Activated T-cell treated with anti-CD3 and anti-CD28 coated beads, Interleukin-2, amount 50 U/mL, for 48 hours (primary cell): ENCODE data around the gene SEMA3B.
"Not testable (repeated sequence)": the region's sequence is repeated elsewhere in the genome, so short reads cannot be mapped to it uniquely, and the experiment has no call there.

Experiments
- DNase-seq, 2 experiments: peaks; one replicate each; pipeline ENCODE4 v3.0.0-alpha.2; 2020

Gene SEMA3B

DNA sequence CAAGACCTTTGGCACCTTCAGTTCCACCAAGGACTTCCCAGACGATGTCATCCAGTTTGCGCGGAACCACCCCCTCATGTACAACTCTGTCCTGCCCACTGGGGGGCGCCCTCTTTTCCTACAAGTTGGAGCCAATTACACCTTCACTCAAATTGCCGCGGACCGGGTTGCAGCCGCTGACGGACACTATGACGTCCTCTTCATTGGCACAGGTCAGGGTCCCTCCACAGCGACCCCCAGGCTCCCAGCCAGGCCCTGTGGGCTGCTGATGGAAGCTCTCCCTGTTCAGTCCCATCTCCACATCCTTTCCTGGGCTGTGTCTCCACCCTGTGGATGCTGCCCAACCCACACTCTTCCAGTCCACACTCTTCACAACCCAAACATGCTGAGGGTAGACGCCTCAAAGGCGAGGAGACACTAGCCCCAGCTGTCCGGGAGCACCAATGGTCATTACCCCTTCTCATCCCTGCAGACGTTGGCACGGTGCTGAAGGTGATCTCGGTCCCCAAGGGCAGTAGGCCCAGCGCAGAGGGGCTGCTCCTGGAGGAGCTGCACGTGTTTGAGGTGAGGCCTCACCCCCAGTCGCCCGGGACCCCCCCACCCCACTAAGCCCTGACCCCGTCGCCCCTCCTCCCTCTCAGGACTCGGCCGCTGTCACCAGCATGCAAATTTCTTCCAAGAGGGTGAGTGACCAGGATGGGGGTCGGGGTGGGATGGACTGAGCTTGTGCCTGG lies 5.6 kb downstream of the SEMA3B start:
- peak; percentile 83 to 84 for DNase-seq

DNA sequence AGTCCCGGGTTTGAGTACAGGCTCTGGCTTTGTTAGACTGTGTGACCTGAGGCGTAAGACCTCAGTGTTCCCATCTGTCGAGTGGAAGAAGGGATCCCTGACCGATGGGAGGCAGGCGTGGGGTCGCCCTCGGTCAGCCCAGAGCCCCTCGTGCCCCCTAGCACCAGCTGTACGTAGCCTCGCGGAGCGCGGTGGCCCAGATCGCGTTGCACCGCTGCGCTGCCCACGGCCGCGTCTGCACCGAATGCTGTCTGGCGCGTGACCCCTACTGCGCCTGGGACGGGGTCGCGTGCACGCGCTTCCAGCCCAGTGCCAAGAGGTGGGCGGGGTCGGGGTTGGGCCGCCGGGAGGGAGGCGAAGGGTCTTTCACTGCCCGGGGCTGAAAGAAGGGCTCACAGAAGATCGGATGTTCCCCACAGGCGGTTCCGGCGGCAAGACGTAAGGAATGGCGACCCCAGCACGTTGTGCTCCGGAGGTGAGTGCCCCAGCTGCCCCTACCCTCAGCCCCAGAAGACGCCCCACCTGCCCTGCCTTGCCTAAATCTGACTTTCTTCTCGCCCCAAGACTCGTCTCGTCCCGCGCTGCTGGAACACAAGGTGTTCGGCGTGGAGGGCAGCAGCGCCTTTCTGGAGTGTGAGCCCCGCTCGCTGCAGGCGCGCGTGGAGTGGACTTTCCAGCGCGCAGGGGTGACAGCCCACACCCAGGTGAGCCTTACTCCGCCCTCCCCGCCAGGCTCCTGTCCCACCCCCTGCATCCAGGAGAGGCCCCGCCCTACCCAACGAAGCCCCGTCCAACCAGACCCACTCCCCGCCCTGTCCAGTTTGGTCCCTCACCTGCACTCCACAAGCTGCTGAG lies 6.4 kb downstream of the SEMA3B start:
- peak in 1 of 2 experiments; percentile 43 for DNase-seq

DNA sequence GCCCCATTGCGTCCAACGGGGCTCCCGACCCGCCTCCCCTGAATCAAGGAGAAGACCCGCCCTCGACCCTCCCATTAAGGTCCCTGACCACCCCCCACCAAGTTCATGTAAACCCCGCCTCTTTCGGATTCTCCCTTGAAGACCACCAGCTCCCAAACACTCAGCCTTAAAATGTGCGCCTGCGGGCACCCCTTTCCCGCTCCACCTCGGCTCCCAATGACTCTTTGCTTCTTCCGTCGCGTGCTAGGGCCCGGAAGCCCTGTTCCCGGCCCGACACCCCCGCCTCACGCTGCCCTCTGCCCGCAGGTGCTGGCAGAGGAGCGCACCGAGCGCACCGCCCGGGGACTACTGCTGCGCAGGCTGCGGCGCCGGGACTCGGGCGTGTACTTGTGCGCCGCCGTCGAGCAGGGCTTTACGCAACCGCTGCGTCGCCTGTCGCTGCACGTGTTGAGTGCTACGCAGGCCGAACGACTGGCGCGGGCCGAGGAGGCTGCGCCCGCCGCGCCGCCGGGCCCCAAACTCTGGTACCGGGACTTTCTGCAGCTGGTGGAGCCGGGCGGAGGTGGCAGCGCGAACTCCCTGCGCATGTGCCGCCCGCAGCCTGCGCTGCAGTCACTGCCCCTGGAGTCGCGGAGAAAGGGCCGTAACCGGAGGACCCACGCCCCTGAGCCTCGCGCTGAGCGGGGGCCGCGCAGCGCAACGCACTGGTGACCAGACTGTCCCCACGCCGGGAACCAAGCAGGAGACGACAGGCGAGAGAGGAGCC lies 7.2 kb downstream of the SEMA3B start:
- peak; percentile 45 to 64 for DNase-seq

DNA sequence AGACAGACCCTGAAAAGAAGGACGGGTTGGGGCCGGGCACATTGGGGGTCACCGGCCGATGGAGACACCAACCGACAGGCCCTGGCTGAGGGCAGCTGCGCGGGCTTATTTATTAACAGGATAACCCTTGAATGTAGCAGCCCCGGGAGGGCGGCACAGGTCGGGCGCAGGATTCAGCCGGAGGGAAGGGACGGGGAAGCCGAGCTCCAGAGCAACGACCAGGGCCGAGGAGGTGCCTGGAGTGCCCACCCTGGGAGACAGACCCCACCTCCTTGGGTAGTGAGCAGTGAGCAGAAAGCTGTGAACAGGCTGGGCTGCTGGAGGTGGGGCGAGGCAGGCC lies 7.8 kb downstream of the SEMA3B start:
- no peak for DNase-seq

DNA sequence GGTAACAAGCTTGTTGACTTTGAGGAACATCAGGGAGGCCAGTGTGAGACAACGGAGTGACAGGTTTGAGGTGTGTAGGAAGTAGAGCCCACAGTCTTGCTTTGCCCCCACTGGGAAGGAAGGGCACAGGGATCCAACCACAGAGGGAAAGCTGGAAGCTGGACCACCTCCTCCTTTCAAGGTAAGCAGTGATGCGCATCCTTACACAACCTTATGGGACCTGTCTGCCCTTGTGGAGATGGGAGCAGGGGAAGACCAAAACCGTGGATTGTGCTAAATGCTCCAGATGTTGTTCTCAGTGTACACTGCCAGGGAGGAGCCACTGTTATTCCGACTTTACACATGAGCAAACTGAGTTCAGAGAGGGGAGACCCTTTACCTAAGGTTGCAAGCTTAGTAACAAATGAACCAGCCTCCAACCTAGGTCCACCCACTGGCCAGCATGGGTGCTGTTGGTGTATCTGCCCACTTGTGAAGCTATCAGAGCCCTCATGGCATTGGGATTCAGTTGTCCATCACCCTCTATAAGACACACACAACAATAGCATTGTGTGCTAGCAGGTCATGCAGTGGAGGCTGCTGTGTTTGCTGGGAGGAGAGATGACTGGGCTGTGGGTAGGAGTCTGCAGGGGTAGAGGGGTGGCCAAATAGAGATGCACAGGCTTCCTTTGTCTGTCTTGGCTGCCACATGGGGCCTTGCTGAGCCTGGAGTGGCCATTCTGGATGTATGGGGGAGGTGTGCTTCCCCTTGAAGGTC lies 9.4 kb downstream of the SEMA3B start:
- DNase-seq, result no peak

DNA sequence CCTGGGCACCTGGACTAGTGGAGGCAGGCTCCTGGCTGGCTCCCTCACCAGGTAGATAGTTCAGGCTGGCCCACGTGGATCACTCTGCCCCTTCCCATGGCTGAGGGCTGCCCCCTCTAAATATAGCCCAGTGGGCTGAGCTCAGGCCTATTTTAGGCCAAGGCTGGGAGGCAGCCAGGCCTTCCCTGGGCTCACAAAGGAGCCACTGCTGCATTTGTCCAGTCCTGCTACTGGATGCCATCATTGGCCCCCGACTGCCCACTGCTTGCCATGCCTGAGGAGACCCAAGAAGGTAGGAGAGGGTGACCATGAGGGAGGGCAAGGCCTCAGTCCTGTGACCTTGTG lies 9.9 kb downstream of the SEMA3B start, which contains the start of gene LSMEM2:
Gene LSMEM2, plus strand, starts transcription at position 208 of the 345 bp plus-strand sequence. Its CDS starts 27 bp downstream, at position 235.
- no peak for DNase-seq

DNA sequence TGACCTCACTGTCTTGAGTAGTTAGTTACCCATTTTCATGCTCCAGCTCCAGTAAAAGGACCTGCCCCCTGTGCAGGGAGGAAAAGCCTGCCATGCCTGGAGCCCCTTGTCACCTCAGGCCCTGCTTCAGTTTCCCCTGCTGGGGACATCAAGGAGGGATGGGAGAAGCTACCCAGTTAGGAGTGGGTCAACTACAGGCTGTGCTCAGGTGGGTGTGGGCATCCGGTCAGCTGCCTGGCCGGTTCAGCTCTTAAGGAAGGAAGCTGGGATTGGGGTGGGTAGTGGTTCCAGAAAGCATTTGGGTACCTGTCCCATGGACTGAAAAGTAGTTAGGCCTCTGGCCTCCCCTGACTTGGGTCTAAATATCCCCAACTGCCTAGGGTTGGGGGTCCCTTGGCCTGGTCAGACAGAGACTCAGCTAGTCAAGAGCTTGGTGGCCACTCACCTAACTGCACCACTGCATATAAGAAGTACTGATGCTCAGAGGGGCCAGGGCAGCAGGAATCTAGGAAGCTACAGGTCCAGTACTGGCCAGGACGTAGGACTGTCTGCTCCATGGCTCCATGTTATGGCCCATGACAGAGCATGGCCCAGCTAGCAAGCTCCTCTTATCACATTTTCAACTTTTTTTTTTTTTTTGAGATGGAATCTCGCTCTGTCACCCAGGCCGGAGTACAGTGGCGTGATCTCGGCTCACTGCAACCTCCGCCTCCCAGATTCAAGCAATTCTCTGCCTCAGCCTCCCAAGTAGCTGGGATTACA lies 10.5 kb downstream of the SEMA3B start:
- DNase-seq, result no peak

DNA sequence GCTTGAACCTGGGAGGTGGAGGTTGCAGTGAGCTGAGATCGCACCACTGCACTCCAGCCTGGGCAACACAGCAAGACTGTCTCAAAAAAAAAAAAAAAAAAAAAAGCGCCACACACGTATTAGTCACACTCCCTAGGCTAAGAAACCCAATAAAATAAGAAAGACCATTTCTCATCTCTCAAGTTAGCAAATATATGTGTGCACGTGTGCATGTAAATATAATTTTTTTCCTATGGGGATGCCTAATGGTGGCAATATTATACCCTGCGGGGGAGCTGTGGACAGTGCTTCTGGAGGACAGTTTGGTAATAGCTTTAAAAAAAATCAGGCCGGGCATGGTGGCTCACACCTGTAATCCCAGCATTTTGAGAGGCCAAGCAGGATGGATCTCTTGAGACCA lies 15.2 kb downstream of the SEMA3B start:
- DNase-seq, result not testable (repeated sequence)

DNA sequence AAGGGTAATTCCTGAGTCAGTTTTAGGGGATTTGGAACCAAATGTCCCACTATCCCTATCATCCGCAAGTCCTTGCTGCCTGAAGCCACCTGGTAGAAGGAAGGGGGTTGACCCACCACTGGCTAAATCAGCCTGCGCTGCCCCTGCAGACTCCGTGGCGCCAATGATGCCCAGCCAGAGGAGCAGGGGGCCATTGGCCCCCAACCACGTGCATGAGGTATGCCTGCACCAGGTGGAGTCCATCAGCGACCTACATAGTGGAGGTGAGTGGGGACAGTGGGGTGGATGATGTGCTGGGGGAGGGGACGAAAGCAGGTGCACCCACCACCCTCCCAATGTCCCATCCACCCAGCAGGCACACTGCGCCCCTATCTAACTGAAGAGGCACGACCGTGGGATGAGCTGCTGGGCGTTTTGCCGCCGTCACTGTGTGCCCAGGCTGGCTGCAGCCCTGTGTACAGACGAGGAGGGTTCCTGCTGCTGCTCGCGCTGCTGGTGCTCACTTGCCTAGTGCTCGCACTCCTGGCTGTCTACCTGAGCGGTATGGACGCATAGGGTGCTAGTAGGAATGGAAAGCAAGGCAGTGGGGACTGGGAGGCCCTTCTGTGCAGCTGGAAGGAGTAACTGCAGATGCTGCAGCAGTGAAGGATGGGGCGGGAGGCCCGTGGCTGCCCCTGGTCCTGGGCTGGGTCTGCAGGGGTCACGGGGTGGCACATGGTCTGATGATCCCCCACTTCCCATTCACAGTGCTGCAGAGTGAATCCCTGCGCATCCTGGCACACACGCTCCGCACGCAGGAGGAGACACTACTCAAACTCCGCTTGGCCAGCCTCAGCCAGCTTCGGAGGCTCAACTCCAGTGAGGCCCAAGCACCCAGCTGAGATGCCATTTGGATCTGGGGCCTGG lies 17.6 kb downstream of the SEMA3B start:
- no peak for DNase-seq

DNA sequence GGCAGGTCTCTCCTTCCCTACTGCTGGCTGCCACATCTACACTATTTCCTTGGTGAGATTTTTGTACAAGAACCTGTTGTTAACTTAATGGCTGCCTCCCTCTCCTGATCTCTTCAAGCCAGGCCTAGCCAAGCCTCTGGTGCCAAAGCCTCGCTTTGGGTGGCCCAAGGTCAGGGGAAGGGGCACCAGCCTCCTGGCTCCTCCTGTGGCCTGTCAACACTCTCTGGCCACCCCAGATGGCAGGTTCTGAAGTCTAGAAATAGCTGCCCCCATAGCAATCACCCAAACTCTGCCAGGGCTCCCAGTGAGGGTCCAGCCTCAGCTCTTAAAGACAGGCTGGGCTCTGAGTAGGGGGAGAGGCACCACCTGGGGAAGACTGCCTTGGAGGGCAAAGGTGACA lies 18.3 kb downstream of the SEMA3B start:
- DNase-seq, result no peak

DNA sequence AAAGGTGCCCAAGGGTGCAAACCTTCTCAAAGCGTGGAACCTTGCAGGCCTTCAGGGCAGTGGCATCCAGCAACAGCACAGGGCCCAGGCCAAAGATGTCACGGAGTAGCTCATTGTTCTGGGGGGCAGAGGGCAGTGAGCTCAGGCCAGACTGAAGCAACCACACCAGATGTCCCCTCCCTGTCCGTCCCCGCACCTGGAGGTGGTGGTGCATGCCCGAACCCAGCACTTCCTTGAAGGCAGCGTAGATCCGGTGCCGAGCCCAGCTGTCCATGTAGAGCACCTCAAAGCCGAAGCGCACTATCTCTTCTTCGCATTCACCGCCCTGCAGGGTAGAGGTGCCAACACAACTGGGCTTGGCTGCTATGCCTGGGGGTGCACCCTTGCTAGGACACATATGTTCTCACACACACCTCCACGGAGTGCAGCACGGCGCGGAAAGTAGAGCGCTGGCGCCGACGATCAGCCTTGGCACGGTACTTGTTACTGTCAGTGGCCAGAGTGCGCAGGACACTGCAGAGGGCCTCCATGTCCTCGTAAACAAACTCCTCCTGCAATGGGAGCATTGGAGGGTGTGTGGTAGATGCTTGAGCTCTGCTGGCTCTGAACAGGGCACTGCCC lies 19.6 kb downstream of the SEMA3B start:
- DNase-seq, result no peak

DNA sequence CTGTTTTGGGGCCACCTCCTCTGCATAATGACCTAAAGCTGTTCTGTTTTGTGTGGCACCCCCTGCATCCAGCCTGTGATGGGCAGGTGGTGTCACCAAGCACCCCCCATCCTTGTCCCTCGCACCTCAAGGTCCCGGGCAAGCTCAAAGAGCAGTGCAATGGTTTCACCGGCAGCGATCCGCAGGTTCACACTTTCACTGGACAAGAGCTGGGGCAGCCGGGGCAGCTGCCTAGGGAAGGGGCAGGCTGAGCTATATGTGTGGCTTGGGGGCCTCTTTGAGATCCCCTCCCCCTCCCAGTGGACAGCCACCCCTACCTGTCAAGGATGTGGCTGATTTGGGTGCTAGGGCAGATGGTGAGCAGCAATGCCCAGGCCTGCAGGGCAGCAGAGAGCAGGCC lies 20.2 kb downstream of the SEMA3B start:
- no peak for DNase-seq

DNA sequence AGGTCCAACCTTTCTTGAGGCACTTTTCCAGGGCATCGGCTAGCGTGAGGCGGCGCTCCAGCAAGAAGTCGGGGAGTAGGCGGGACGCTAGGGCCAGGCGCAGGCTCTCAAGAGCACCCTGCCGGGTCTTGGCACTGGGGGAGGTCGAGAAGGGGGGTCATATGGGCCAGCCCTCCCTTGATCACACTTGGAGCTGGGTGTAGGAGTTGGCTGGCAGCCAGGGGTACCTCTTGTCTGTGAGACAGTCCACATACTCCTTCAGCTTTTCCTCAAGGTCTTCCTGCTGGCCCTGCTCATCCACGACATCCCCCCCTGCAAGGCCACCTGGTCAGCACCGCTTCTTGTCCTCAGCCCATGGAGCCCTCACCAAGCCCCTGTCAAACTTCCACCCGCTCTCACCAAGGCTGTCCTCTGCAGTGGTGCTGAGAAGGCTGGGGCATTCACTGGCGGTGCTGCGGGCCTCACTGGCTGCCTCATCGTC lies 21.3 kb downstream of the SEMA3B start:
- DNase-seq, result no peak

DNA sequence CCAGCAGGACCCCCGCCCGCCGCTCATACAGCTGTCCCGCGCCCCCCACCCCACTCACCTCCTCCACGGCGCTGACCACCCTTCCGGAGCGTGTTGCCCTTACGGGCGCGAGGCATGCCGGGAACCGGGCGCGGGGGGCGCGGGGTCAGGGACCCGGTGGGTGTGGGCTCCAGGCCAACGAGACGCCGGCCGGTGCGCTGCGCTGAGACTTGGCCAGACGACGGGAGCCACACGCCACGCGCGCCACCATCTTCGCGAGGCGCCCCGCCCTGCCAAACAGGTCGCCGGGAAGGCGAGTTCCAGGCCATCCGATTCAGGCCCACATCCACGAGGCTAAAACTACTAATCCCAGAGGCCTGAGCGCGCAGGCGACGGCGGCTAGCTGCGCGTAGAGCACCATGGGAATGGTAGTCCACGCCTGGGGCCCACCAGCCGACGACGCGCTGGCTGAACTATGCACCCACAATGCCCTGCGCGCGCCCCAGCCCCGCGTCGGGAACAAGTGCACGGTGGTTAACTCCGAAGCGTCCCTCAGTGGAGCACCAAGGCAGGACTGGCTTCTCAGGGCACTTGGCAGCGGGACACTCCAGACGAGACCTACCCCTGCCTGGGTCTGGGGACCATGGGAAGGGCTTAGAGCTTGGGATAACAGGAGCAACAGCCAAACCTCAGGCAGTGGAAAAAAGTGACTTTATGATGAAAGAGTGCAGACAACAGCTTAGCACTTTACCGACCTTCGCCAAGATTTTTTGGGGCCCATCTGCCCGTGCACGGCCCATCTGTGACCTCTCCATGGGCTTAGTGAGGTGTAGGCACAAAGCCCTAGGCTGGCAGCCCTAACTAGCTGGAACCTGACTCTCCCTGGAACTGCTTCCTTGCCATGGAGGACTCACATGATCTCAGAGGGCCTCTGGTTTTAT lies 23.5 kb downstream of the SEMA3B start, which contains the start of gene IFRD2:
Gene IFRD2, minus strand, starts transcription at position 271 of the 920 bp plus-strand sequence. Its CDS starts 155 bp downstream, at position 116.
- peak; percentile 94 to 97 for DNase-seq

DNA sequence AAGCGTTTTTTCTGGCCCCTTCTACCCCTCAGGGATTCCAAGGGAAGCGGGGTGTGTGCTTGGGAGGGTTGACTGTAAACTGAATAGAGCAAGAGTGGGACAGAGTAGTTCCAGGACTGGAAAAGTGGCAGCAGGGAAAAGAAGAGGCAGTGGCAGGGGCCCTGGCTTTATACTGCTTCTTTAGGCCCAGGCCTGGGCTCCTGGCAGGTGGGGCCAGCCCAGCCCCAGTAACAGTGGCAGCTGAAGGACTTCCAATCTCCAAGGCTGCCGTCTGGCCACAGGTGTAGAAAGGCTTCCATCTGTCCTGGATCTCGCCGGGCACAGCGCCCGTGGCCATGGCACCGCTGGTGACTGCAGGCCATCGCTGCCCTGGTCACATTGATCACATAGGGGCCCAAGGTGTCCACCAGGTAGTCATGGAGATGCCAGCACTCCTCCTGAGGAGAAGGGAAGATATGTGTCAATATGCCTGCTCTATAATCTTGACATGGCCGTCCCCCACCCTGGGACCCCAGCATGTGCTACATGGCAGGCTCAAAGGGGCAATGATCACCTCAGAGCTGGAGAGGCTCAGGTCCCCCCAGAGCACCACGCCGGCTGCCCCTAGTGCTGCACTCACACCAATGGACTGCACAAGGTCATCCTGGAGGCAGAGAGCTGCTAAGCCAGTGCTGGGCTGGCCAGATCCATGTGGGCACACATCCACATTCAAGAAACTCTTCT lies 24.3 kb downstream of the SEMA3B start:
- DNase-seq, result no peak

DNA sequence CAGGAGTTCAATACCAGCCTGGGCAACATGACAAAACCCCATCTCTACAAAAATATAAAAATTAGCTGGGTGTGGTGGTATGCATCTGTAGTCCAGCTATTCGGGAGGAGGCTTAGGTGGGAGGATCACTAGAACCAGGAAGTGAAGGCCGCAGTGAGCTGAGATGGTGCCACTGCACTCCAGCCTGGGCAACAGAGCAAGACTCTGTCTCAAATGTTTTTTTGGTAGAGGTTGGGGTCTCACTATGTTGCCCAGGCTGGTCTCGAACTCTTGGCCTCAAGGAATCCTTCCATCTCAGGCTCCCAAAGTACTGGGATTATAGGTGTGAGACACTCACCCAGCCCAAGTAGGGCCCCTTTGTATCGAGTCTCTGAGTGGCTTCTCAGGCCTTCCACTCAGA lies 25.1 kb downstream of the SEMA3B start:
- DNase-seq, result no peak

DNA sequence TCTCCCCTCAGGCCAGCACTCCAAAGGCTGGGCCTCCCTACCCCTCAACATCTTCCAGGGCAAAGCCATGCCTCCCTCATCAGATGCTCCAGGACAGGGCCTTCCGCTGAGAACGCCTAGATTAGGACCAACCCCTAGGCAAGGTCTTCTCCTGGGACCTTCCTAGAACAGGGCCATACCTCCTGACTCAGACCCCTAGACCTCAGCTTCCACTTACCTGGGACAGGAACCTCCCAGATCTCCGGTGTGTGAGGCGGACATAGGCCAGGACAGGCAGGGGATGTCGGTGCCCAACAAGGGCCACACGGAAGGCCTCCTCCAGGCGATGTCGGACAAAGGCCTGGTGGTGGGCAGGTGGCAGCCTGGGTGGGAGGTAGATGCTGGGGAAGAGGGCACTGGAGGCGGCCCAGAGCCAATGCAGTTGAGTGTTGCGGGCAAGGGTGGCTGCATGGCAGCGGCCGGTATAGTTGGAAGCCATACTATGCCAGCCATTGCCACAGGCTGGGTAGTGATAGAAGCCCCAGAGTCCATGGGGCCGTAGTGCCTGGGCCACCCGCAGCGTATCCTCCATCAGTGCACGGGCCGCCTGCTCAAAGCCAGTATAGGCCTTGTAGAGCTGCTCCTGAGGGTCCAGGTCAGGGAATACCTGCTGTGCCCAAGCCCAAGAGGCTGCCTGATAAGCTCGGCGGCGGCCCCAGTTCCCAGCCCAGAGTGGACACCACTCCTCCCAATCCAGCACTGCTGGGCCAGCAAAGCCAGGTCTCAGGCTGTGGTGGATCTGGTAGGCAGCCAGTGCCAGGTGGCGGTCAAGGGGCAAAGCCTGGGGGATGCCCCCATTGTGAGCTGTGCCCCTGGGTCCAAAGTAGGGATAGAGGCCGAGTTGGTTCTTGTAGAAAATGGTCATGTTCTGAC lies 25.8 kb downstream of the SEMA3B start:
- DNase-seq, result no peak
